GM19025 (cell line): ENCODE results near the gene MYOCOS.
"Not testable (repeated sequence)": the region's sequence is repeated elsewhere in the genome, so short reads cannot be mapped to it uniquely, and the experiment has no call there.

Experiments used
- ATAC-seq: cut with Tn5 transposase; IDR thresholded peaks from one replicate; pipeline ENCODE4 v1.9.1; 2021; ENCODE audit warnings: mild to moderate bottlenecking, low read depth, moderate library complexity; ENCODE audit not compliant: unreplicated experiment

Gene MYOCOS

DNA sequence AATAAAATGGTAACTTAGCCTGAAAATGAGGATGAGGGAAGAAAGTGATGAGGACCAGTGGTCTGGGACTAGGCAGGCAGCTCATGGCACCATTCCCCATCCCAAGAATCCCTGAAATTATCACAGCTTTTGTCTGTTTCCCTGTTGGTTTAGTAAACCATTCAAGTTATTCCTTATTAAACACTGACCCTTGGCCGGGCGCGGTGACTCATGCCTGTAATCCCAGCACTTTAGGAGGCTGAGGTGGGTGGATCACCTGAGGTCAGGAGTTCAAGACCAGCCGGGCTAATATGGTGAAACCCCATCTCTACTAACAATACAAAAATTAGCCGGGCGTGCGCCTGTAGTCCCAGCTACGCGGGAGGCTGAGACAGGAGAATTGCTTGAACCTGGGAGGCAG lies 34.2 kb downstream of the MYOCOS start:
- ATAC-seq = not testable (repeated sequence)

- no peak for ATAC-seq
These were observed 39.1 kb downstream of the MYOCOS start for GRCh38 chr1:171661076-171661650.

- ATAC-seq = no peak
These were observed 41.2 kb downstream of the MYOCOS start for GRCh38 chr1:171663036-171663853.

- ATAC-seq = no peak
These were observed 42.0 kb downstream of the MYOCOS start for GRCh38 chr1:171663854-171664575.

GRCh38 chr1:171664976-171665375 lies 42.9 kb downstream of the MYOCOS start:
- ATAC-seq = no peak

DNA sequence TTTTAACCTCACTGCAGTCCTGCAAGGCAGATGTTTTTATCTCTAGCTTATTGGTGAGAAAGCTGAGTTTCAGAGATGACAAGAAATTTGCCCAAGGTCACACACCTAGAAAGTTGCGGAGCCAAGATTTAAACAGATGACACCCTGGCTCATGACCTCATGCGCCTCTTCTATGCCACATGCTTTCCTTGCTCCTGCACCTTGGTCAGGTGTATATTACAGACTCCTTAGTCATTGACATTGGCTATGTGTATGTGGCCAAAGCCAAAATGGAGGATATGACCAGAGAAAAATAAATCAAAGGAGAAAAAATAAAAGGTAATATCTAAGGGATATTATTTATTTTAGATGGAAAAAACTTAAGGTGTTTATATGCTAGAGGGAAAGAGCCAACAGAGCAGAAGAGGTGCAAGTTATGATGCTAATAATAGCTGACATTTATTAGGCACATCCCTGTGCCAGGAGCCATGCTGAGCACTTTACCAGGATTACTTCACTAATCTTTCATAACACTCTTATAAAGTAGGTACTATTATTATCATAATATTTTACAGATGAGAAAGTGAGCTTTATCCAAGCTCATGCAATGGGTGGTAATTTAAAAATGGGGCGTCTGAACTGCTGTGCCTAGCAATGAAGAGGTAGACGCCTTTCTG lies 44.2 kb downstream of the MYOCOS start:
- ATAC-seq = no peak

DNA sequence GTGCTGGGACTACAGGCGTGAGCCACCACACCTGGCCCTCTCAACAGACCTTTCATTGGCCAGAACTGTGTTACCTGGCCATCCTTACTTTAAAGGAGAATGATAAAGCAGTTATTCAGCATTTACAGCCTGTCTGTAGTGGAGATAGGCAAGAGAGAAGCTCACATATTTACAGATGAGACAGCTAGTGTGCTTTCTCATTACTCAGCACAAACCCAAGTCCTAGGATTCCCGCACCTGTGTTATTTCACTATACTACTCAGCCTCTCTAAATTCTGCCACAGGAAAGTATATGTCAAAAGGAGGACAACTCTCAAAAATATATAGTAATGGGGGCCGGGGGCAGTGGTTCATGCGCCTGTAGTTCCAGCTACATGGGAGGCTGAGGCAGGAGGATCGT lies 46.3 kb downstream of the MYOCOS start:
- ATAC-seq = no peak

DNA sequence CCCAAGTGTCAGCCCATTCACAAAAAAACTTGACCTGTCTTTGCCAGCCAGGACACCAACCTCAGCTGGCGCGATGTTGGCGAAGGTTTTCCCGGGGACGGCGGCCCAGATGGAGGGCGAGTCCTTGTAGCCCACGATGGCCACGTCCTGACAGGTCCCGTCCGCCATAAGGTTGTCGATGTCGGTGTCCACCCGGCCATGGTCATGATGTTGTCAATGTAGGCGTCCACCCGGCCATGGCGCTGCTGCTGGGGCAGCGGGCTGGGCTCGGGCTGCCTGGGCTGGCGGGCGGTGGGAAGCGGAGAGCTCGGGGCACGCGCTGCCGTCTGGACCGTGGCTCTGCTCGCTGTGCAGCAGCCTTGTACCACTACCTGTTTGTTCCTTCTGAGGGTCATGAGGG lies 48.7 kb downstream of the MYOCOS start:
- no peak for ATAC-seq

GRCh38 chr1:171674431-171675405 lies 52.7 kb downstream of the MYOCOS start:
- no peak for ATAC-seq
